Smooth muscle cell (in vitro differentiated cells): Measurements from ENCODE around the gene PPP2R2D. TPM values are rescaled to one million over a fixed set of nuclear protein-coding genes. Genes with fewer than 3 reads are reported as not detected.

ENCODE experiments used
- DNase-seq: peaks from one replicate; lab custom pipeline; 2025; ENCODE audit not compliant: unreplicated experiment; lab: John Stamatoyannopoulos, UW
- H2AFZ ChIP-seq: fragments of 200-600 bp; sonication (generic); 2 replicates; pipeline ENCODE4 v1.6.0; 2016; ENCODE audit warnings: antibody characterized with exemption, low read depth, mild to moderate bottlenecking
- H3F3A ChIP-seq: fragments of 200-600 bp; sonication (generic); 2 replicates; pipeline ENCODE4 v1.6.0; 2017; ENCODE audit warnings: antibody characterized with exemption, low read depth
- H3K27ac ChIP-seq: fragments of 200-600 bp; sonication (generic); 2 replicates; pipeline ENCODE4 v1.5.1; 2016; ENCODE audit warnings: low read depth, mild to moderate bottlenecking
- H3K27me3 ChIP-seq: fragments of 200-600 bp; sonication (generic); 2 replicates; pipeline ENCODE4 v1.6.1; 2016; ENCODE audit warnings: low read depth, mild to moderate bottlenecking
- H3K36me3 ChIP-seq: fragments of 200-600 bp; sonication (generic); 2 replicates; pipeline ENCODE4 v1.5.1; 2016; ENCODE audit warnings: low read depth
- H3K4me1 ChIP-seq: fragments of 200-600 bp; sonication (generic); 2 replicates; pipeline ENCODE4 v1.5.1; 2016; ENCODE audit warnings: low read depth
- H3K4me2 ChIP-seq: fragments of 200-600 bp; sonication (generic); 2 replicates; pipeline ENCODE4 v1.6.0; 2016; ENCODE audit warnings: mild to moderate bottlenecking
- H3K4me3 ChIP-seq: fragments of 200-600 bp; sonication (generic); 2 replicates; pipeline ENCODE4 v1.5.1; 2016; ENCODE audit warnings: mild to moderate bottlenecking
- H3K79me2 ChIP-seq: fragments of 200-600 bp; sonication (generic); 2 replicates; pipeline ENCODE4 v1.6.0; 2016; ENCODE audit warnings: low read depth, mild to moderate bottlenecking
- H3K9ac ChIP-seq: fragments of 200-600 bp; sonication (generic); 2 replicates; pipeline ENCODE4 v1.6.0; 2016; ENCODE audit warnings: low read depth
- H3K9me3 ChIP-seq: fragments of 200-600 bp; sonication (generic); replicated peaks from 2 replicates; pipeline ENCODE4 v1.5.1; 2016; ENCODE audit warnings: low read depth
- H4K20me1 ChIP-seq: fragments of 200-600 bp; sonication (generic); 2 replicates; pipeline ENCODE4 v1.6.0; 2016; ENCODE audit warnings: low read depth
- WGBS: methylation state at CpG from one replicate; pipeline ENCODE4 v1.1.7; 2016; ENCODE audit warnings: low lambda C conversion rate; 5-methylcytosine and 5-hydroxymethylcytosine counted together
- polyA plus RNA-seq: library from polyadenylated mRNA; unstranded; fragments of >200 nt; fragmentation: Nextera tagmentation; extraction: Ambion mirVana; gene quantifications from 2 replicates; pipeline ENCODE4 v1.2.1, GENCODE V29; 2016
- total RNA-seq: library from RNA; depleted of rRNA; stranded (reverse); fragments of >200 nt; gene quantifications from 2 replicates; pipeline ENCODE4 v1.2.3, GENCODE V29; 2014
- TF ChIP-seq, protein P1 (sequence below): fragments of 200-600 bp; sonication (generic); IDR thresholded peaks from 2 replicates; pipeline ENCODE4 v1.5.1; 2017; ENCODE audit warnings: borderline replicate concordance, mild to moderate bottlenecking, antibody characterized with exemption; ENCODE audit not compliant: insufficient read depth, poor library complexity, severe bottlenecking

Gene PPP2R2D
- total and polyA plus RNA-seq, 2 experiments from 2014 or later = 22.5 to 27.1 TPM

DNA sequence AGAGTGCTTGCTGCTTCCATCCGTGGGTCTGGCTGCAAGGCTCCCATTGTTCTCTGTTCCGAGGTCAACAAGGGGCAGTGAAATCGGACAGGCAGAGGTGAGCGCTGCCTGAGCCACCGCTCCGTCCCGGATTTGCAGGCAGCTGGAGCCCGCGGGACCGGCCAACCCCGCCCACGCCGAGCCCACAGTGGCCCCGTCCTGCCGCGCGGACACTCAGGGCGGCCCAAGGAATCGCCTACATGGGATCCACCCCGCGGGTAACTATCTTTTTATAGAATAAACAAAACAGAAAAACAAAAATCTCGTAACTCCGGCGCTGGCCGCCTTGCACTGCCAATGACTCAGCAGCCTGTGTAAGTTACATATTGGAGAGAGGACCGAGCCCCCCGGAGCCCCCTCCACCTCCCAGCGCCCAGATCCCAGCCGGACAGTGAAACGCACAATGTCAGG is 79.0 kb downstream of the PPP2R2D start:
- Histone ChIP-seq H3K9ac (peak overlapping the region; percentile 47), H3K9me3 (no peaks in the 10 kb centered on the region), H3F3A (peaks cover 14% of the 10 kb centered on the region), H3K79me2 (peaks cover 68% of the 10 kb centered on the region), H3K4me1 (peaks cover 23% of the 10 kb centered on the region), H3K27me3 (no peaks in the 10 kb centered on the region), H3K36me3 (no peaks in the 10 kb centered on the region), H3K27ac (peak overlapping the region; percentile 23), H4K20me1 (peaks cover 64% of the 10 kb centered on the region), H2AFZ (no peak overlapping the region), H3K4me2 (peak overlapping the region; percentile 97), H3K4me3 (peak overlapping the region; percentile 67)
- no peak for DNase-seq
- 16% methylated on average over 30 of the region's 30 CpGs for WGBS
- TF ChIP-seq, protein P1, sequence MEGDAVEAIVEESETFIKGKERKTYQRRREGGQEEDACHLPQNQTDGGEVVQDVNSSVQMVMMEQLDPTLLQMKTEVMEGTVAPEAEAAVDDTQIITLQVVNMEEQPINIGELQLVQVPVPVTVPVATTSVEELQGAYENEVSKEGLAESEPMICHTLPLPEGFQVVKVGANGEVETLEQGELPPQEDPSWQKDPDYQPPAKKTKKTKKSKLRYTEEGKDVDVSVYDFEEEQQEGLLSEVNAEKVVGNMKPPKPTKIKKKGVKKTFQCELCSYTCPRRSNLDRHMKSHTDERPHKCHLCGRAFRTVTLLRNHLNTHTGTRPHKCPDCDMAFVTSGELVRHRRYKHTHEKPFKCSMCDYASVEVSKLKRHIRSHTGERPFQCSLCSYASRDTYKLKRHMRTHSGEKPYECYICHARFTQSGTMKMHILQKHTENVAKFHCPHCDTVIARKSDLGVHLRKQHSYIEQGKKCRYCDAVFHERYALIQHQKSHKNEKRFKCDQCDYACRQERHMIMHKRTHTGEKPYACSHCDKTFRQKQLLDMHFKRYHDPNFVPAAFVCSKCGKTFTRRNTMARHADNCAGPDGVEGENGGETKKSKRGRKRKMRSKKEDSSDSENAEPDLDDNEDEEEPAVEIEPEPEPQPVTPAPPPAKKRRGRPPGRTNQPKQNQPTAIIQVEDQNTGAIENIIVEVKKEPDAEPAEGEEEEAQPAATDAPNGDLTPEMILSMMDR = no peak

DNA sequence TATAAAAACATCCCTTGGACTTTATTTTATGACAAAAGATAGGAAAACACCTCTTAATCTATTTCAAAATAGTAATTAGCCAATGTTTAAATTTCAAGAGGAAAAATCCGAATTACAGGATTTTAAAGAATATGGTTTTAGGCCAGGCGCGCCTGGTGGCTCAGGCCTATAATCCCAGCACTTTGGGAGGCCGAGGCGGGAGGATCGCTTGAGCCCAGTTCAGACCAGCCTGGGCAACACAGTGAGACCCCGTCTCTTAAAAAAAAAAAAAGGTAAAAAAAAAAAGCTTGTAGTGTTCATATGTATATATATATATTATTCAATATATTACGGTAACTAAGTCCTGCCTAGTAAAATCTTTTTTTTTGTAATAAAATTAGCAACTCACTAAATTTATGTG is 79.5 kb downstream of the PPP2R2D start:
- H3K27ac ChIP-seq = peak overlapping the region; percentile 23
- H3K9me3 ChIP-seq = no peaks in the 10 kb centered on the region
- H3K9ac ChIP-seq = peak overlapping the region; percentile 47
- no peak for DNase-seq
- peaks cover 14% of the 10 kb centered on the region for H3F3A ChIP-seq
- WGBS = 75% methylated on average over 8 of the region's 8 CpGs
- peak overlapping the region; percentile 67 for H3K4me3 ChIP-seq
- peaks cover 23% of the 10 kb centered on the region for H3K4me1 ChIP-seq
- H3K79me2 ChIP-seq = peaks cover 64% of the 10 kb centered on the region
- H3K4me2 ChIP-seq = peak overlapping the region; percentile 97
- H3K27me3 ChIP-seq = no peaks in the 10 kb centered on the region
- TF ChIP-seq, protein P1 = no peak
- no peak overlapping the region for H2AFZ ChIP-seq
- H4K20me1 ChIP-seq = peaks cover 60% of the 10 kb centered on the region
- H3K36me3 ChIP-seq = no peaks in the 10 kb centered on the region

DNA sequence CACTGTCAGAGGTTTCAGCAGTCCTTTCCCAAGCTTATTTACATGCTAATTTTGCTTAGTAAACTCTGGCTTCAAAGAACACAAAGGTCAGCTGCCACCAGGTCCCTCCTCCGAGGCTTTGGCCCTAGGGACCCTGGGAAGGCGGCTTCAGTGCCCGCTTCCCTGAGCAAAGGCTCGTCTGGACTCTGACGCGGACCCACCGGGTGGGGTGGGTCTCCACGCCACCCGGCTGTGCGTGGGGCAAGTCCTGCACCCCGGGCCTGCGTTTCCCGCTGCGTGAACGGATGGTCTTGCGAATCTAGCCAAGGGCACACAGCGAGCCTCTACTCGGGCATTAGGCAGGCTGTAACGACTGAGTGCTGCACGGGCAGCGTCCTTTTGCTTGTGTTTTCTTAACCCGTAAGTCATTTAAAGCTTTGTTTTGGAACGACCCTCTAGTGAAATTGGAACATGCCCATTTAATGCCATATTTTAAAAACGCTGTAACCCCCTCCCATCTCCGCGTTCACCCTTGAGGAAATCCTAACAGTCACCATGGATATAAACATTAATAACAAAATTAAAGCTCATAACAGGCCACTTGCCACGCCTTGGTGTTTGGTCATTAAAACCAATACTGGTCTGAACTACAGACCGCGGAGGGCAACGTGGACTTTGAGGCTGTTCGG is 80.1 kb downstream of the PPP2R2D start:
- Histone ChIP-seq H3F3A (peaks cover 14% of the 10 kb centered on the region), H4K20me1 (peaks cover 54% of the 10 kb centered on the region), H3K4me3 (peak overlapping the region; percentile 67), H3K27me3 (no peaks in the 10 kb centered on the region), H3K9ac (peak overlapping the region; percentile 46), H3K4me2 (peak overlapping the region; percentile 97), H3K27ac (peak overlapping the region; percentile 26), H3K4me1 (peaks cover 23% of the 10 kb centered on the region), H3K79me2 (peaks cover 58% of the 10 kb centered on the region), H2AFZ (peak overlapping the region; percentile 48), H3K9me3 (no peaks in the 10 kb centered on the region), H3K36me3 (no peaks in the 10 kb centered on the region)
- WGBS = 2% methylated on average over 31 of the region's 31 CpGs
- no peak for DNase-seq
- TF ChIP-seq, protein P1 = no peak
